K562 (cell line): ENCODE results near the gene LMCD1. TPM values are rescaled to one million over a fixed set of nuclear protein-coding genes. Genes with fewer than 3 reads are reported as not detected.

ENCODE experiments used
- ATAC-seq: fragments of 200-7000 bp; cut with Tn5 transposase; 3 replicates; pipeline ENCODE4 v1.9.1; 2020; ENCODE audit warnings: moderate library complexity
- BruUV-seq: library from RNA; stranded (reverse); fragments of 400-500 nt; replicated peaks from 2 replicates; lab custom pipeline; 2021; lab: Mats Ljungman, UMichigan
- CTCF ChIA-PET: fragments of 300-600 bp; formaldehyde crosslinking; extraction: SDS; loops from one replicate; lab custom pipeline; 2021; ENCODE audit warnings: low intra/inter-chr PET ratio; lab: Yijun Ruan, JAX
- POLR2A ChIA-PET: fragments of 300-600, 350-650 bp; sonication (Branson Sonifier 250); formaldehyde crosslinking; extraction: SDS; loops from one replicate; lab custom pipeline; 2021; ENCODE audit warnings: antibody characterized with exemption, inconsistent platforms; lab: Yijun Ruan, JAX
- DNase-seq, 4 experiments: peaks; one replicate each; pipeline versions ENCODE4 v3.0.0 to v3.0.0-alpha.2; 2011 to 2018; ENCODE audit warnings: low spot score in 3 of 4, mixed read lengths in 3 of 4; ENCODE audit errors: extremely low read depth in 1 of 4
- FAIRE-seq: peaks from 2 replicates; lab custom pipeline; 2011; peaks lifted over from hg19 to GRCh38; lab: Jason Lieb, UNC
- H2AFZ ChIP-seq: 2 replicates; pipeline ENCODE4 v1.6.0; 2011; ENCODE audit warnings: low read depth, low read length, control low read depth, inconsistent platforms
- H3K27ac ChIP-seq: fragments of 200-600 bp; 3 replicates; pipeline ENCODE4 v1.8.0; 2011; ENCODE audit warnings: low read depth, mild to moderate bottlenecking, control low read depth, inconsistent platforms, low read length, moderate library complexity, mixed read lengths; ENCODE audit errors: extremely low read depth
- H3K27me3 ChIP-seq, 2 experiments: fragments of 300-600 bp in 1 of 2; 2 replicates in 1 of 2; 3 replicates in 1 of 2; pipeline versions ENCODE4 v1.6.0 to v1.8.0; 2011; ENCODE audit warnings: inconsistent platforms in 2 of 2, low read length in 2 of 2, mild to moderate bottlenecking in 1 of 2, mixed read lengths in 1 of 2, moderate library complexity in 1 of 2; ENCODE audit not compliant: control insufficient read depth in 2 of 2, insufficient read depth in 2 of 2
- H3K36me3 ChIP-seq: fragments of 300-600 bp; 3 replicates; pipeline ENCODE4 v1.8.0; 2011; ENCODE audit warnings: mild to moderate bottlenecking, low read length, inconsistent platforms; ENCODE audit not compliant: control insufficient read depth, insufficient read depth
- H3K4me1 ChIP-seq, 2 experiments: fragments of 200-600 bp in 1 of 2; replicated peaks in 1 of 2; 2 replicates in 1 of 2; 3 replicates in 1 of 2; pipeline versions ENCODE4 v1.5.1 to v1.8.0; 2011; ENCODE audit warnings: inconsistent platforms in 2 of 2, low read length in 2 of 2, mild to moderate bottlenecking in 1 of 2, mixed read lengths in 1 of 2, moderate library complexity in 1 of 2; ENCODE audit not compliant: control insufficient read depth in 2 of 2, insufficient read depth in 2 of 2
- H3K4me2 ChIP-seq: 2 replicates; pipeline ENCODE4 v1.6.1; 2011; ENCODE audit warnings: low read length, control low read depth, inconsistent platforms, mixed read lengths; ENCODE audit not compliant: insufficient read depth
- H3K4me3 ChIP-seq: fragments of 200-600 bp; sonication (generic), shearing (Covaris generic); 2 replicates; pipeline ENCODE4 v1.5.1; 2016; ENCODE audit warnings: control low read depth, inconsistent platforms
- H3K79me2 ChIP-seq: fragments of 200-600 bp; 3 replicates; pipeline ENCODE4 v1.8.0; 2011; ENCODE audit warnings: low read length, inconsistent platforms; ENCODE audit not compliant: control insufficient read depth, insufficient read depth
- H3K9ac ChIP-seq, 2 experiments: 2 replicates each; pipeline versions ENCODE4 v1.6.0 to v1.6.1; 2011; ENCODE audit warnings: low read depth in 2 of 2, low read length in 2 of 2, control low read depth in 1 of 2, inconsistent platforms in 1 of 2, mild to moderate bottlenecking in 1 of 2, mixed read lengths in 1 of 2; ENCODE audit not compliant: insufficient read depth in 1 of 2
- H3K9me1 ChIP-seq: one replicate; pipeline ENCODE4 v1.6.0; 2011; ENCODE audit warnings: inconsistent platforms, mild to moderate bottlenecking, low read length, moderate library complexity; ENCODE audit not compliant: control insufficient read depth, insufficient read depth
- H3K9me3 ChIP-seq: replicated peaks from 2 replicates; pipeline ENCODE4 v1.5.1; 2011; ENCODE audit warnings: low read depth, low read length, inconsistent platforms; ENCODE audit not compliant: control insufficient read depth, insufficient read depth
- H4K20me1 ChIP-seq: replicated peaks from 2 replicates; pipeline ENCODE4 v1.6.1; 2011; ENCODE audit warnings: low read length, inconsistent platforms, mixed read lengths; ENCODE audit not compliant: control insufficient read depth, insufficient read depth
- ATF1 ChIP-seq, 2 experiments: fragments of 450-650 bp in 1 of 2; IDR thresholded peaks; 2 replicates each; pipeline ENCODE4 v1.6.1; 2016; ENCODE audit warnings: missing compliant biosample characterization in 1 of 2, missing genetic modification characterization in 1 of 2
- CLOCK ChIP-seq: fragments of 250-450 bp; sonication (Bioruptor Pico); IDR thresholded peaks from 2 replicates; pipeline ENCODE4 v1.4.0; 2020; ENCODE audit warnings: mild to moderate bottlenecking, moderate library complexity, borderline replicate concordance
- HNRNPH1 ChIP-seq: fragments of 200-400 bp; formaldehyde crosslinking; optimal IDR thresholded peaks from 2 replicates; pipeline ENCODE3; 2017; ENCODE audit warnings: low read depth, mild to moderate bottlenecking, low read length, moderate library complexity
- MAX ChIP-seq: sonication (generic); formaldehyde crosslinking; IDR thresholded peaks from 2 replicates; pipeline ENCODE4 v1.9.0; 2022; ENCODE audit warnings: mild to moderate bottlenecking, missing genetic modification reagents
- MXD1 ChIP-seq: fragments of 250-450 bp; sonication (Bioruptor Pico); IDR thresholded peaks from 2 replicates; pipeline ENCODE4 v1.8.0; 2021; ENCODE audit warnings: borderline replicate concordance, mild to moderate bottlenecking, moderate library complexity; ENCODE audit not compliant: poor library complexity, severe bottlenecking
- PHF20 ChIP-seq: fragments of 450-650 bp; IDR thresholded peaks from 2 replicates; pipeline ENCODE4 v1.6.1; 2018; ENCODE audit not compliant: partially characterized antibody
- RBM22 ChIP-seq: fragments of 200-400 bp; formaldehyde crosslinking; IDR thresholded peaks from 2 replicates; pipeline ENCODE4 v1.6.1; 2018; ENCODE audit warnings: low read length, low read depth; ENCODE audit not compliant: poor library complexity, severe bottlenecking
- ZNF12 ChIP-seq: sonication (generic); formaldehyde crosslinking; IDR thresholded peaks from 2 replicates; pipeline ENCODE4 v1.4.0; 2020; ENCODE audit warnings: mild to moderate bottlenecking, missing genetic modification reagents
- WGBS: fragments of 100-300 bp; shearing (Covaris generic); methylation state at CpG from one replicate; pipeline ENCODE4 v1.1.6; 2016; ENCODE audit warnings: low coverage, mixed read lengths; ENCODE audit not compliant: insufficient coverage; ENCODE audit errors: missing lambda C conversion rate; 5-methylcytosine and 5-hydroxymethylcytosine counted together
- in situ Hi-C: fragments of 300-500 bp; cut with MboI; formaldehyde crosslinking; loops from 4 replicates; pipeline ENCODE4 v1.15.0; 2018; ENCODE audit warnings: inconsistent platforms, mixed read lengths
- intact Hi-C: fragments of 100-400 bp; cut with micrococcal nuclease; formaldehyde crosslinking; loops from 2 replicates; pipeline ENCODE4 v1.14.2; 2022
- polyA plus RNA-seq, 8 experiments: library from polyadenylated mRNA; depleted of rRNA in 4 of 8; stranded (reverse) in 5 of 8; unstranded in 3 of 8; fragments of >200 nt; fragmentation: Nextera tagmentation in 2 of 8; fragmentation: Illumina TruSeq in 1 of 8; extraction: Ambion mirVana in 2 of 8; extraction: Trizol in 1 of 8; gene quantifications; 2 replicates each; pipeline versions ENCODE4 v1.2.1 to v1.2.3, GENCODE V29; 2011 to 2014; ENCODE audit warnings: inconsistent platforms in 1 of 8, missing spikeins in 1 of 8
- total RNA-seq, 7 experiments: library from RNA; depleted of rRNA in 6 of 7; stranded (reverse); fragments of >200 nt in 6 of 7; fragmentation: Illumina TruSeq in 2 of 7; extraction: Trizol in 2 of 7; gene quantifications; 2 replicates each; pipeline versions ENCODE4 v1.2.1 to v1.2.3, GENCODE V29; 2011 to 2021; ENCODE audit warnings: low replicate concordance in 1 of 7

The LMCD1 gene
- total and polyA plus RNA-seq, 9 of the 15 experiments (the other 6 are each of a cell fraction or from before 2014, with no cell fraction given), result 0.60 TPM; not detected in 8

- H4K20me1 ChIP-seq, result no peaks in the 10 kb centered on the region
- POLR2A ChIA-PET, result no interaction called here
Measured at GRCh38 chr3:8550611-8551010, 49.0 kb downstream of the LMCD1 start.

More at GRCh38 chr3:8550611-8551010, 49.0 kb downstream of the LMCD1 start:
- in situ Hi-C loops, result no loop called here
- ATAC-seq, result no peak
- CTCF ChIA-PET, result no interaction called here
- TF ChIP-seq HNRNPH1 (no peak), ATF1 (CRISPR knock-in tag; IDR thresholded peaks at IDR 0.05) (no peak), ATF1 (tag; IDR thresholded peaks at IDR 0.05) (no peak), ZNF12 (CRISPR knock-in tag) (no peak), CLOCK (CRISPR knock-in tag) (no peak), MXD1 (CRISPR knock-in tag) (no peak), RBM22 (no peak), PHF20 (no peak), MAX (CRISPR knock-in tag) (no peak)
- Histone ChIP-seq H3K27ac (no peak overlapping the region), H3K9ac (no peak overlapping the region), H3K4me1 (no peaks in the 10 kb centered on the region), H3K79me2 (no peaks in the 10 kb centered on the region), H2AFZ (no peak overlapping the region), H3K9me1 (no peaks in the 10 kb centered on the region), H3K27me3 (peaks cover 18 to 70% of the 10 kb centered on the region in 2 experiments; a peak in 4 of 5 replicates), H3K36me3 (no peaks in the 10 kb centered on the region), H3K9me3 (no peaks in the 10 kb centered on the region), H3K4me3 (no peak overlapping the region), H3K4me2 (no peak overlapping the region)
- 0% methylated on average over 6 of the region's 6 CpGs for WGBS
- no peak for DNase-seq
- no peak for FAIRE-seq
- intact Hi-C loops, result no loop called here
- no TSS peak for BruUV-seq
